Umbilical cord (tissue), 2 donors: ENCODE results near the gene MTNR1A. TPM values are rescaled to one million over a fixed set of nuclear protein-coding genes. Genes with fewer than 3 reads are reported as not detected.
A peak's percentile ranks its signal among the peaks of the same experiment; 100 is the strongest.

Source experiments
- DNase-seq: peaks from one replicate; pipeline ENCODE4 v3.0.0-alpha.2; 2015; ENCODE audit warnings: low spot score
- total RNA-seq: library from RNA; depleted of rRNA; stranded (reverse); fragments of >200 nt; gene quantifications from one replicate; pipeline ENCODE4 v1.2.3, GENCODE V29; 2014; ENCODE audit warnings: low replicate concordance; ENCODE audit not compliant: insufficient read depth

Gene MTNR1A
- total RNA-seq = not detected

GRCh38 chr4:186554914-186555827 is at the start of gene MTNR1A:
Gene MTNR1A, minus strand, starts transcription at chr4:186555567. Its CDS starts 202 bp downstream, at chr4:186555365.
- DNase-seq = no peak

- no peak for DNase-seq
These were observed 48.9 kb upstream of the MTNR1A start for GRCh38 chr4:186604124-186604807.

DNA sequence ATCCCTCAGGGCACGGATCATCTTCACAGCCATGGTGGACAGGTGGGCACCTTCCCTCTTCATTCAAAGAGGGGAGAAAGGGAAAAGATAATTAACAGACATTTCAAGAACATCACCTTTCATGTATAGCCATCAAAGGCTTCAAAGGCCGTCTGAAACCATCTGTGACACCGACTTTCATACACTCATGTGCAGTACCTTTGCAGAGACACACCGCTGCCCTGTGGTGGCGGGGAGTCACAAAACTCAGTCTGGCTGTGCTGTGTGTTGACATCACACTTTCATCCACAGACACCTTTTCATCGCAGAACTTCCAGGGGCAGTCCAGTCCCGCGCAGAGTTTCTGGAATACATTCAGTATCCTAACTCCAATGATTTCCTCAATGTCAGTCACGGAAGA is 47.6 kb upstream of the MTNR1A start:
- no peak for DNase-seq

- DNase-seq = no peak
These were observed 44.1 kb upstream of the MTNR1A start for GRCh38 chr4:186599483-186599882.

- DNase-seq = no peak
These were observed 43.3 kb upstream of the MTNR1A start for GRCh38 chr4:186598686-186599085.

GRCh38 chr4:186596850-186597390 is 41.6 kb upstream of the MTNR1A start:
- no peak for DNase-seq

GRCh38 chr4:186596346-186596745 is 41.0 kb upstream of the MTNR1A start:
- no peak for DNase-seq

DNA sequence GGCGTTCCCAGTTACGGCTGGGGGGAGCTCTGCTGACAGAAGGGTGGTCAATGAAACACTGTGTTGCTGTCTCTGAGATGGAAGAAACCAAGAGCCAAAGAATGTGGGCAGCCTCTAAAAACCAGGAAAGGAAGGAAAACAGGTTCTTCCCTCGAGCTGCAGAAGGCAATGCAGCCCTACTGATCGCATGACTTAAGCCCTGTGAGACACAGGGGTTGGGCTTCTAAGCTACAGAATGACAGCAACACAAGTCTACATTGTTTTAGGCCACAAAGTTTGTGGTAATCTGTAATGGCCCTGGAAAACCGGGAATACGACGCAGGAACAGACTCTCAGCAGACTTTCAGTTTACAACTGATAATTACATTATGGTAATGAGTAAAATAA is 38.2 kb upstream of the MTNR1A start:
- DNase-seq = no peak

GRCh38 chr4:186592966-186593586 is 37.7 kb upstream of the MTNR1A start:
- DNase-seq = no peak

GRCh38 chr4:186592445-186592844 is 37.1 kb upstream of the MTNR1A start:
- no peak for DNase-seq

GRCh38 chr4:186591651-186592050 is 36.3 kb upstream of the MTNR1A start:
- DNase-seq = no peak

GRCh38 chr4:186588503-186588902 is 33.1 kb upstream of the MTNR1A start:
- no peak for DNase-seq

- peak; percentile 42 for DNase-seq
These were observed 32.1 kb upstream of the MTNR1A start for GRCh38 chr4:186587416-186588018.

GRCh38 chr4:186586205-186586604 is 30.8 kb upstream of the MTNR1A start:
- DNase-seq = no peak

GRCh38 chr4:186584912-186585311 is 29.5 kb upstream of the MTNR1A start:
- DNase-seq = no peak

- no peak for DNase-seq
These were observed 26.1 kb upstream of the MTNR1A start for GRCh38 chr4:186581421-186581820.

DNA sequence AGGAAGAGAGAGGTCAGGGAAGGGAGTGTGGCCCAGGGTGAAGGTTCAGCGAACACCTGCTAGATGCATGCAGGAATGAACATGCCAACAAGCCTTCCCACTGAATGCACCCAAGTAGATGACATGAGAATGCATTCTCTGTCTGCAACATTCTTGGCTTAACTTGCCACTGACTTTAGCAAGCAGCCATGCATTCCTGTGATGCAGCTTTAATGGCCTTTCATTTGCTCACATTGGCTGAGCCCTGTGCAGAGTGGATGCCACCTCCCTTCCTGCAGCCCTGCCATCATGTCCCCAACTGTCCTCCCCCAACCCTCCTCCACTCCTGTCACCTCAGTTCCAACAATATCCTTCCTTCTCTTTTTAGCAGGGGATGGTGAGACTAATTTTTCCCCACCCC is 25.3 kb upstream of the MTNR1A start:
- DNase-seq = no peak

GRCh38 chr4:186570193-186570996 is 15.0 kb upstream of the MTNR1A start:
- DNase-seq = peak; percentile 13

GRCh38 chr4:186569533-186570192 is 14.3 kb upstream of the MTNR1A start:
- no peak for DNase-seq

GRCh38 chr4:186566068-186566467 is 10.7 kb upstream of the MTNR1A start:
- DNase-seq = no peak
